ENCODE measurements around the gene MARCHF3.

DNA sequence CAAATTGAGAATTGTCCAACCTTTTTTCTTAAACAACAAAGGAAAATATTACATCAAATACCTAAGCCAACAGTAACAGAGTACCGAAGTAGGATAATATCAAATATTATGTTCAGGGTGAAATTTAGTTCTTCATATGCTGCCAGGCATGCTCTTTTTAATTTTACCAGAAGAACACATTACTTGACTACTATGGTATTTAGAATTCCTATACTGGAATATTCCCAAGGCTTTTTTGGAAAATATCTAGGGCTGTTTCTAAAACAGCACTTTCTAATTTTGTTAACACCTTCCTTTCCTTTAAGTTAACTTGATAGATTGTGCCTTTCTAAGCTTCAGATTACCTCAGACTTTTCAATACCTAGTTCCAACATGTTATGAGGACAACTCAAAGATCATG lies 48.7 kb downstream of the MARCHF3 start:
- TF ChIP-seq FOXK2 (IDR thresholded peaks at IDR 0.05) (no peak), ARNT (IDR thresholded peaks at IDR 0.05) (no peak), FOXM1 (IDR thresholded peaks at IDR 0.05; ENCODE audit: borderline replicate concordance) (no peak), BHLHE40 (IDR thresholded peaks at IDR 0.05; ENCODE audit: borderline replicate concordance) (no peak), TARDBP (IDR thresholded peaks at IDR 0.05) (no peak), FOXA1 (IDR thresholded peaks at IDR 0.05) (no peak), ZNF384 (IDR thresholded peaks at IDR 0.05) (no peak), SP1 (IDR thresholded peaks at IDR 0.05) (no peak), LEF1 (IDR thresholded peaks at IDR 0.05; ENCODE audit: borderline replicate concordance) (no peak), HDGF (IDR thresholded peaks at IDR 0.05; ENCODE audit: borderline replicate concordance) (no peak), SUZ12 (IDR thresholded peaks at IDR 0.05) (no peak), ELF4 (IDR thresholded peaks at IDR 0.05) (no peak), L3MBTL2 (conservative IDR thresholded peaks at IDR 0.05) (no peak)
- TF ChIP-seq, protein P1, sequence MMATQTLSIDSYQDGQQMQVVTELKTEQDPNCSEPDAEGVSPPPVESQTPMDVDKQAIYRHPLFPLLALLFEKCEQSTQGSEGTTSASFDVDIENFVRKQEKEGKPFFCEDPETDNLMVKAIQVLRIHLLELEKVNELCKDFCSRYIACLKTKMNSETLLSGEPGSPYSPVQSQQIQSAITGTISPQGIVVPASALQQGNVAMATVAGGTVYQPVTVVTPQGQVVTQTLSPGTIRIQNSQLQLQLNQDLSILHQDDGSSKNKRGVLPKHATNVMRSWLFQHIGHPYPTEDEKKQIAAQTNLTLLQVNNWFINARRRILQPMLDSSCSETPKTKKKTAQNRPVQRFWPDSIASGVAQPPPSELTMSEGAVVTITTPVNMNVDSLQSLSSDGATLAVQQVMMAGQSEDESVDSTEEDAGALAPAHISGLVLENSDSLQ (IDR thresholded peaks at IDR 0.05) = no peak
